HEK293 (cell line): ENCODE data around the gene CNP.

Source experiments
- CTCF ChIA-PET: fragments of 350-600 bp; formaldehyde crosslinking; extraction: SDS; loops from one replicate; lab custom pipeline; 2021; ENCODE audit warnings: antibody characterized with exemption; lab: Yijun Ruan, JAX
- POLR2A ChIA-PET: fragments of 300-600 bp; formaldehyde crosslinking; extraction: SDS; loops from one replicate; lab custom pipeline; 2020; ENCODE audit warnings: antibody characterized with exemption, inconsistent platforms; lab: Yijun Ruan, JAX
- H3K27ac ChIP-seq: fragments of 200-500 bp; sonication (Bioruptor generic); 2 replicates; pipeline ENCODE4 v1.5.1; 2014; ENCODE audit warnings: low read depth, low read length, control low read depth, inconsistent platforms; ENCODE audit errors: extremely low read depth
- H3K36me3 ChIP-seq, 2 experiments: fragments of 200-500 bp in 1 of 2; sonication (Bioruptor generic) in 1 of 2; 1 replicate in 1 of 2; 2 replicates in 1 of 2; pipeline ENCODE4 v1.5.1; 2014 to 2017; ENCODE audit warnings: inconsistent platforms in 2 of 2, low read length in 2 of 2; ENCODE audit not compliant: control insufficient read depth in 2 of 2, insufficient read depth in 1 of 2
- H3K4me1 ChIP-seq: fragments of 200-500 bp; sonication (Bioruptor generic); 2 replicates; pipeline ENCODE4 v1.5.1; 2014; ENCODE audit warnings: mild to moderate bottlenecking, low read length, inconsistent platforms; ENCODE audit not compliant: control insufficient read depth, insufficient read depth
- H3K4me3 ChIP-seq: 2 replicates; pipeline ENCODE4 v1.5.1; 2011; ENCODE audit warnings: low read depth, mild to moderate bottlenecking, control low read depth, low read length, moderate library complexity
- H3K9me3 ChIP-seq: fragments of 200-500 bp; sonication (Bioruptor generic); 2 replicates; pipeline ENCODE4 v1.5.1; 2014; ENCODE audit warnings: low read depth, low read length, inconsistent platforms; ENCODE audit not compliant: control insufficient read depth, insufficient read depth
- GLI4 ChIP-seq: fragments of 450-650 bp; formaldehyde crosslinking; IDR thresholded peaks from 2 replicates; pipeline ENCODE4 v1.5.1; 2016; ENCODE audit warnings: missing biosample characterization, missing genetic modification characterization
- HIC1 ChIP-seq: fragments of 450-650 bp; formaldehyde crosslinking; IDR thresholded peaks from 2 replicates; pipeline ENCODE4 v1.5.1; 2016; ENCODE audit warnings: missing biosample characterization, missing genetic modification characterization
- SALL2 ChIP-seq: fragments of 450-650 bp; formaldehyde crosslinking; IDR thresholded peaks from 2 replicates; pipeline ENCODE4 v1.5.0; 2017; ENCODE audit warnings: missing biosample characterization, mild to moderate bottlenecking, missing genetic modification characterization, borderline replicate concordance
- SCRT2 ChIP-seq: fragments of 450-650 bp; formaldehyde crosslinking; IDR thresholded peaks from 2 replicates; pipeline ENCODE4 v1.5.1; 2016; ENCODE audit warnings: missing biosample characterization, missing genetic modification characterization
- SP7 ChIP-seq: fragments of 450-650 bp; formaldehyde crosslinking; IDR thresholded peaks from 2 replicates; pipeline ENCODE4 v1.5.1; 2016; ENCODE audit warnings: missing biosample characterization, missing genetic modification characterization
- ZBTB21 ChIP-seq: fragments of 450-650 bp; formaldehyde crosslinking; IDR thresholded peaks from 2 replicates; pipeline ENCODE4 v1.5.1; 2017; ENCODE audit warnings: missing biosample characterization, missing genetic modification characterization
- ZEB2 ChIP-seq: fragments of 450-650 bp; formaldehyde crosslinking; IDR thresholded peaks from 2 replicates; pipeline ENCODE4 v1.5.1; 2016; ENCODE audit warnings: missing biosample characterization, missing genetic modification characterization
- ZFHX2 ChIP-seq: fragments of 450-650 bp; formaldehyde crosslinking; conservative IDR thresholded peaks from 2 replicates; pipeline ENCODE4 v1.5.1; 2016; ENCODE audit warnings: missing biosample characterization, missing genetic modification characterization
- ZFP69B ChIP-seq: fragments of 450-650 bp; formaldehyde crosslinking; IDR thresholded peaks from 2 replicates; pipeline ENCODE4 v1.5.1; 2016; ENCODE audit warnings: missing biosample characterization, missing genetic modification characterization
- ZNF184 ChIP-seq: fragments of 450-650 bp; IDR thresholded peaks from 2 replicates; pipeline ENCODE4 v1.5.1; 2018; ENCODE audit warnings: missing biosample characterization, mild to moderate bottlenecking, missing genetic modification characterization
- ZNF2 ChIP-seq: fragments of 450-650 bp; formaldehyde crosslinking; IDR thresholded peaks from 2 replicates; pipeline ENCODE4 v1.5.1; 2016; ENCODE audit warnings: missing biosample characterization, missing genetic modification characterization
- ZNF221 ChIP-seq: fragments of 450-650 bp; formaldehyde crosslinking; IDR thresholded peaks from 2 replicates; pipeline ENCODE4 v1.5.1; 2017; ENCODE audit warnings: missing biosample characterization, missing genetic modification characterization, borderline replicate concordance
- ZNF335 ChIP-seq: fragments of 450-650 bp; formaldehyde crosslinking; conservative IDR thresholded peaks from 2 replicates; pipeline ENCODE4 v1.5.1; 2016; ENCODE audit warnings: missing biosample characterization, missing genetic modification characterization
- ZNF366 ChIP-seq: fragments of 450-650 bp; formaldehyde crosslinking; conservative IDR thresholded peaks from 2 replicates; pipeline ENCODE4 v1.5.1; 2016; ENCODE audit warnings: missing biosample characterization, missing genetic modification characterization
- ZNF391 ChIP-seq: fragments of 450-650 bp; formaldehyde crosslinking; IDR thresholded peaks from 2 replicates; pipeline ENCODE4 v1.5.1; 2016; ENCODE audit warnings: low read depth, missing biosample characterization, missing genetic modification characterization, borderline replicate concordance
- ZNF560 ChIP-seq: fragments of 450-650 bp; formaldehyde crosslinking; IDR thresholded peaks from 2 replicates; pipeline ENCODE4 v1.5.1; 2017; ENCODE audit warnings: missing biosample characterization, missing genetic modification characterization, borderline replicate concordance
- ZNF600 ChIP-seq: fragments of 450-650 bp; formaldehyde crosslinking; IDR thresholded peaks from 2 replicates; pipeline ENCODE4 v1.5.1; 2016; ENCODE audit warnings: missing biosample characterization, missing genetic modification characterization
- ZNF629 ChIP-seq: fragments of 450-650 bp; formaldehyde crosslinking; IDR thresholded peaks from 2 replicates; pipeline ENCODE4 v1.5.1; 2017; ENCODE audit warnings: missing biosample characterization, missing genetic modification characterization
- ZNF639 ChIP-seq: fragments of 450-650 bp; formaldehyde crosslinking; IDR thresholded peaks from 2 replicates; pipeline ENCODE4 v1.5.1; 2016; ENCODE audit warnings: missing biosample characterization, missing genetic modification characterization
- ZNF843 ChIP-seq: fragments of 450-650 bp; formaldehyde crosslinking; IDR thresholded peaks from 2 replicates; pipeline ENCODE4 v1.5.1; 2016; ENCODE audit warnings: missing biosample characterization, missing genetic modification characterization

The CNP gene

GRCh38 chr17:41944943-41945342, 21.7 kb upstream of the CNP start (continued):
- TF ChIP-seq ZNF639 (tag by site-specific recombination): no peak
- TF ChIP-seq ZNF221 (tag by site-specific recombination): no peak

GRCh38 chr17:41948762-41949460, 17.7 kb upstream of the CNP start:
- ChIA-PET POLR2A (interaction anchor here (0.6 to 2.1 kb wide), 3 partner anchors 16 to 29 kb away, joined by 3 to 8 read pairs (median 3); partner anchors contain the start of gene ODAD4), CTCF (interaction anchor here (0.9 to 1.9 kb wide), 4 partner anchors 10 to 31 kb away, joined by 3 to 6 read pairs (median 5); partner anchors contain the start of genes ACLY and ODAD4)
- TF ChIP-seq ZFP69B: no peak
- no peak for TF ChIP-seq GLI4
- TF ChIP-seq SCRT2 (tag by site-specific recombination): no peak

GRCh38 chr17:41956522-41956921, 10.1 kb upstream of the CNP start:
- CTCF ChIA-PET: interaction anchor here (0.6 to 12.1 kb wide), 5 partner anchors 24 to 219 kb away, joined by 3 to 142 read pairs (median 5); partner anchors contain the start of genes DNAJC7, NKIRAS2 and ODAD4
- POLR2A ChIA-PET: interaction anchor here (1.2 kb wide), 1 partner anchor 9 kb away, joined by 4 read pairs; no protein-coding TSS in a partner anchor

More at GRCh38 chr17:41948762-41949460, 17.7 kb upstream of the CNP start:
- Histone ChIP-seq H3K9me3 (no peaks in the 10 kb centered on the region), H3K4me1 (no peaks in the 10 kb centered on the region), H3K4me3 (no peak overlapping the region), H3K27ac (no peak overlapping the region), H3K36me3 (peaks cover 0 to 10% of the 10 kb centered on the region in 2 experiments; a peak in 2 of 3 replicates)

More at GRCh38 chr17:41956522-41956921, 10.1 kb upstream of the CNP start:
- Histone ChIP-seq H3K36me3 (peaks cover 0 to 5% of the 10 kb centered on the region in 2 experiments; a peak in 2 of 3 replicates), H3K9me3 (no peaks in the 10 kb centered on the region), H3K27ac (no peak overlapping the region), H3K4me3 (no peak overlapping the region), H3K4me1 (peaks cover 4% of the 10 kb centered on the region; the same call in 1 of the 2 replicates)
- 0 out of 2 replicates have a peak, but pooled peaks have one; percentile 45 for TF ChIP-seq HIC1 (tag by site-specific recombination)
- peak; percentile 21; the same call in 1 of the 2 replicates for TF ChIP-seq ZBTB21 (tag by site-specific recombination)
- no peak for TF ChIP-seq ZNF184 (tag by site-specific recombination)
- peak; percentile 62; the same call in 1 of the 2 replicates for TF ChIP-seq ZNF639 (tag by site-specific recombination)
- TF ChIP-seq ZNF560 (tag by site-specific recombination): no peak
- 0 out of 2 replicates have a peak, but pooled peaks have one; percentile 48 for TF ChIP-seq ZEB2 (tag by site-specific recombination)
- TF ChIP-seq ZNF391: no peak
- peak; percentile 25; the same call in 1 of the 2 replicates for TF ChIP-seq ZNF335 (tag by site-specific recombination)
- TF ChIP-seq ZFHX2 (tag by site-specific recombination): 0 out of 2 replicates have a peak, but pooled peaks have one; percentile 16
- peak; percentile 51; the same call in 1 of the 2 replicates for TF ChIP-seq ZNF600 (tag by site-specific recombination)
- TF ChIP-seq ZNF2 (tag by site-specific recombination): 0 out of 2 replicates have a peak, but pooled peaks have one; percentile 24
- no peak for TF ChIP-seq ZNF843 (tag by site-specific recombination)
- peak; percentile 35; the same call in 1 of the 2 replicates for TF ChIP-seq SP7
- TF ChIP-seq ZNF629: peak; percentile 74
- TF ChIP-seq ZNF366 (tag by site-specific recombination): peak; percentile 42
- TF ChIP-seq SALL2 (tag by site-specific recombination): no peak
